NCI-H2196 treated with DMSO at 0.1 percent for 48 hours (cell line): ENCODE data around the gene NGRN.
"Not testable (repeated sequence)": the region's sequence is repeated elsewhere in the genome, so short reads cannot be mapped to it uniquely, and the experiment has no call there.

Experiments used
- DNase-seq: peaks from one replicate; lab custom pipeline; 2025; ENCODE audit not compliant: unreplicated experiment; lab: John Stamatoyannopoulos, UW

NGRN gene

DNA sequence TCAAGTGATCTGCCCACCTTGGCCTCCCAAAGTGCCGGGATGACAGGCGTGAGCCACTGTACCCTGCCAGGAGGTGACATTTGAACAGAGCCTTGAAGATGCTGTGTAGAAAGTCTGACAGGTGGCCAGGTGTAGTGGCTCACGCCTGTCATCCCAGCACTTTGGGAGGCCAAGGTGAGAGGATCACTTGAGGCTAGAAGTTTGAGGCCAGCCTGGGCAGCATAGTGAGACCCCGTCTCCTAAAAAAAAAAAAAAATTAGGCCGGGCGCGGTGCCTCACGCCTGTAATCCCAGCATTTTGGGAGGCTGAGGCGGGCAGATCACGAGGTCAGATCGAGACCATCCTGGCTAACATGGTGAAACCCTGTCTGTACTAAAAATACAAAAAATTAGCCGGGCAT lies 13.0 kb downstream of the NGRN start:
- not testable (repeated sequence) for DNase-seq

DNA sequence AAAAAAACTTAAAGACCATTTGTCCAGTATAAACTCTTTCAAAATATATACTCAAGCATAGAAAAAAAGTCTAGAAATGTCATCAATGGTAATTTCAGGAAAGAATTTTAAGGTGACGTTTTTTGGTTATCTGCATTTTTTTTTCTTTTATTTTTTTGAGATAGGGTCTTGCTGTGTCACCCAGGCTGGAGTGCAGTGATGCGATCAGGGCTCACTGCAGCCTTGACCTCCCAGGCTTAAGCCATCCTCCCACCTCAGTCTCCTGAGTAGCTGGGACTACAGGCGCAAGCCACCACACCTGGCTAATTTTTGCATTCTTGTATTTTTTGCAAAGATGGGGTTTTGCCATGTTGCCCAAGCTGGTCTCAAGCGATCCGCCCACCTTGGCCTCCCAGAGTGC lies 15.3 kb downstream of the NGRN start:
- DNase-seq = not testable (repeated sequence)

DNA sequence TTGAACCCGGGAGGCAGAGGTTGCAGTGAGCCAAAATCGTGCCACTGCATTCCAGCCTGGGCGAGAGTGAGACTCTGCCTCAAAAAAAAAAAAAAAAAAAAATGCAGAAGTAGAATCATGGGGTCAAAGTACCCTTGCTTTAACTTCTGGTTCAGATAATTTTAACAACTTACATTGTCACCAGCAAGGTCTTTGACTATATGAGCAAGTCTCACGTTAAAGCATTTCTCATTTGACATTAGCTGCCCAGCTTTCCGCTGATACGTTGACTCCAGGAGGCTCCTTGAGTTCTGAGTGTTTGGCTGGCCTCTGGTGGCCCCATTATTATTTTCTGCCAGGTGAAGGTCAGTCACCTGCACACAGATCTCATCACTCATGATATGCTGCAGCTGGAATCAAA lies 16.2 kb downstream of the NGRN start:
- DNase-seq = not testable (repeated sequence)

DNA sequence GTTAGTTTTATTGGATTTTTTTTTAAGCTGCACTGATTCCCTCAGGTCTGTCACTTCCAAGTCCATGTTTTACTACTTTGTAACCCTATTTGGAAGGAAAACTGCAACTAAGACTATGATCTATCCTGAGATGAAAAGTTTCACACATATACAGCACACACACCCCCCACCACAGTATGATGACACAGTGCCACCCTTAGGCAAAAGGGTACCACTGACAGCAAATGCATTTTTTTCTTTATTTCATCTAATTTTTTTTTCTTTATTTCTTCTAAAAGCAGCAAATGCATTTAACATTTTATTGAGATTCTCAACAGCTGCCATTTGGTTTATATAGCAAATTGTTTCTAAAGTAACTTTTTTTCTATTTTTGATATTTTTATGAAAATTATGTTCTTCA lies 21.2 kb downstream of the NGRN start:
- DNase-seq = no peak

DNA sequence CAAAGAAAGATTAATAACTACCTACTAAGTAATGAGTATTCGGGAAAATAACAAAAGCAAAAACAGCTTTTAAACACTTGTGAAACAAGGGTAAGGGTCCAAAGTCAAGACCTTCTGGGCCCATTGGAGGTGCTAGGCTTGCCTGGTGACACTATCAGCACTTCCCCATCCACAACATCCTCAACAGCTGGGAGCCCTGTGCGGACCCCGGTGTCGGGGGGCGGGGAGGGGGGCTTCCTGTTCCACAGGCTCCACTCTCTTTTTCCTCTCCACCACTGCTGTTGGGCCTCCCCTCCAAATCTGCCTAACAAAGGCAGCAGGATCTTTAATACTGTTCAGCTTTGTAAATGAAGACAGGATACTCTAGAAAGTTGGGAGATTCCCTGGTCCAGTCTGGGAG lies 21.6 kb downstream of the NGRN start:
- DNase-seq = no peak

DNA sequence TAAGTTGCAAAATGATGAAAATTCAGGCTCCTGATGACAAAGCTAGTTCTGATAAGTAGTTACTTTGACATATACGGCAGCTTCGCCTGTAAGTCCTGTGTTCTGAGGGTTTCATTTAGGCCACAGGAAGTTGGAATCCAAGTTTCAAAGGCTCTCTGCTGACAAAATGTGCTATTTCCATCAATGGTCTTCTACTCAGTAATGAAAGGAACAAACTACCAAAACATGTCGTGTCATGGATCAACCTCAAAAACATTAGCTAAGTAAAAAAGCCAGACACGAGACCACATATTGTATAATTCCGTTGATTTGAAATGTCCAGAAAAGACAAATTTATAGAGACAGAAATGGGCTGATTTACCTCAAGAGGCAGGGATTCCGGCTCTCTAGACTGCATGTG lies 22.5 kb downstream of the NGRN start:
- DNase-seq = no peak

DNA sequence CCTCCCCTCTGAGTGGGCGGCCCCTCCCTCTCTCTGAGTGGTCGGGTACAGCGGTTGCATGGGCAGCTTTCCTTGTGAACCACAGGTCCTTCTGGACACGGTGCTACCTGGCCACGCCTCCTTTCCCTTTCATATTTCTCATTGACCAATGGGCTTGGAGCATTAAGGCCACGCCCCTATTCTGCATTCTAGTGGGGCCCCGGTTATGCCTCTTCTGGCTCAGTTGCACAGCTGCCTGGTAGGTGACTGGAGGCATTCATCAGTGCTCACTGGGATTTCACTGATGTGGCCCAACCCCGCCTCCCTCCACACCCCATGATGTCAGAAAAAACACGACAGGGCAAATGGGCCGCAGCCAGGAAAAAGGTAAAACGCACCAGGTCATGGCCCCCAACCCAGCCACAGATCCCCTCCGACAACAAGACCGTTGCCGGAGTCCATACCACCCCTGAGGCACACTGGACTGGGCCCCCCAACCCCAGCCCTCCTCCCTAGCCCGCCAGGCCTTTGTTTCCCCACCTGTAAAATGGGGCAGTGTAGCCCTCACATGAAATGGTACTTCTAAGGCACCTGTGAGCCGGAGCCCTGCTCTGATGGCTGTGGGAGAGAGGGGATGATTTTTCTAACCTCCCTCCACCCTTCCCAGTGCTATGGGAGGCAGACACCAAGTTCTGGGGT lies 26.3 kb downstream of the NGRN start:
- DNase-seq = peak; percentile 39

DNA sequence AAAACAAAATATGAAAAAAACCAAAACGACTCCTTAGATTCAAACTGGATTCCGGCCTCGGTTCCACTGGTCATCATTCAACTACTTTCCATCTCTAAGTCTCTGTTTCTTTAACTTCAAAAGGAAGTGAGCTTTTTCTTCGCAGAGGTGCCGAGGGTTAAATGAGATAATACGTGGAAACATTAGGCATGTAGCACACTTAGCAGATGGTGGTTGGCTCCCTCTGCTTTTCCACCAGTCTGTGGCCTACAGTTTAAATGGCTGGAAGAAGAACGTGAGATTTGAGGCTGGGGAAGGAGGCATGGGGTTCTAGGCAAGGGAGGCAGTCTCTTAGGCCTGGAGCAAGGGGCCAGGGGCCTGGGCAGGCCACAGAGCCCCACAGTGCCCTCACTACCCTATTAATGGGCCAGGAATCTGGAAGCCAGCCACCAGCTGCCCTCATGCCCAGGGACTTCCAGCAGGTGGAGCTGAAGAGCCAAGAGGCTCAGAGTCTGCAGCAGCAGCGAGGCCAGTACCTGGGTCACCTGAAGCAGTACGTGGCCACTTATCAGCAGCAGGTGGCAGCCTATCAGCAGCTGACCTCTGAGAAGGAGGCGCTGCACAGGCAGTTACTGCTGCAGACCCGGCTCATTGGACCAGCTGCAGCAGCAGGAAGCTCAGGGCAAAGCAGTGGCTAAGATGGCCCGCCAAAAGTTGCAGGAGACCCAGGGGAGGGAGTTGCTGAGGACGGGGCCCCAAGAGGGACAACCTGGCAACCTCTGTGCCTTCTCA lies 27.8 kb downstream of the NGRN start:
- peak; percentile 80 for DNase-seq

DNA sequence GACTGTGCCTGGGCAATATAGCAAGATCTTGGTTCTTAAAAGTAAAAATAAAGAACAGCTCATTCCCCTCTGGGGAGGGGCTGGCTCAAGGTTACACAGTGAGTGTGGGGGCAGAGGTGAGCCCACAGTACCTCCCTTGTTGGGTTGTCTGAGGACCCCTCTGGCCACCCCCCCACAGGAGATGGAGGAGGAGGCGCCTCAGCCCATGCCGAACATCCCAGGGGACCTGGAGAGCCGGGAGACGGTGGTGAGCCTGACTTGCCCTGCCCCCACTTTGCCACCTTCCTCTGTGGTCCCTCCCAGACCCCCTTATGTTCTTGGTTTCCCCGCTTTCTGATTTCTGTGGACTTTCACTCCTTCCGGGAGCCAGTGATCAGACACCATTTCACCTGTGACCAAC lies 28.7 kb downstream of the NGRN start:
- no peak for DNase-seq

DNA sequence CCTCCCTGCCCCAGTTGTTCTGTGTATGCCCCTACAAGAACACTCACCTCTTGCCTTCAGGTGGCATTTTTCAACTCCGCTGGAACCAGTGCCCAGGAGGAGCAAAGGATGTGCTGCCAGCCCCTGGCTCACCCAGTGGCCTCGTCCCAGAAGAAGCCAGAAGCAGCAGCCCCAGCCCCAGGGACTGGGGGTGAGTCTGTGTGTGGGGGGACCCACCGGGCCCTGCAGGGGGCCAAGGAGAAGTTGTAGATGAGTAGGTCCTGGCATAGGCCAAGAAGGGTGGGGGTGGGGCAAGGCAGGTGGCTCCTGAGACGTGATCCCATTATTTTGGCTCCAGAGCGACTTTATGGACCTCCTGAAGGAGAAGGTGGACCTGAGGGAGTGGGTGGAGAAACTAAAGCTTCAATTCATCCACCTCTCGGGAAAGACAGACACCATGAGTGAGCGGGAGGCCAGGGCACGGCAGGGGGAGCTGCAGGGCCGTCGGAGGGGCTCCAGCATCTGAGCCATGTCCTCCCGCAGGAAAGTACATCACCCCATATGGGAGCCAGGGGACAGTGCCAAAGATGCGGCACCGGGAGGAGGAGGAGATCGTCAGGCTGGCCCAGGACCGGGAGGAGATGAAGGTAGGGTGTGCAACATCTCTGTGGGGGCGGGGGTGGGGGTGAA lies 29.3 kb downstream of the NGRN start:
- no peak for DNase-seq

DNA sequence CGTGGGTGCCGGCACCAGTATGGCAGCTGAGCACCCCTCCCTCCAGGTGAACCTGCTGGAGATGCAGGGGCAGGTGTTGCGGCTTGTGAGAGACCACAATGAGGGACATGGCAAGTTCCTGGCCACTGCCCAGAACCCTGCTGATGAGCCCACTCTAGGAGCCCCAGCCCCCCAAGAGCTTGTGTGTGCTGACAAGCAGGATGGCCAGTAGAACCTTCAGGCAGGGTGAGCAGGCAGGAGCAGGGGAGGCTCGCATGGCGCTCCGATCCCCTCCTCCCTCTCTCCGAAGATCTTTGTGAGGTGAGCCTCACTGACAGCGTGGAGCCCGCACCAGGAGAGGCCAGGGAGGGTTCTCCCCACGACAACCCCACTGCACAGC lies 29.8 kb downstream of the NGRN start:
- DNase-seq = no peak

DNA sequence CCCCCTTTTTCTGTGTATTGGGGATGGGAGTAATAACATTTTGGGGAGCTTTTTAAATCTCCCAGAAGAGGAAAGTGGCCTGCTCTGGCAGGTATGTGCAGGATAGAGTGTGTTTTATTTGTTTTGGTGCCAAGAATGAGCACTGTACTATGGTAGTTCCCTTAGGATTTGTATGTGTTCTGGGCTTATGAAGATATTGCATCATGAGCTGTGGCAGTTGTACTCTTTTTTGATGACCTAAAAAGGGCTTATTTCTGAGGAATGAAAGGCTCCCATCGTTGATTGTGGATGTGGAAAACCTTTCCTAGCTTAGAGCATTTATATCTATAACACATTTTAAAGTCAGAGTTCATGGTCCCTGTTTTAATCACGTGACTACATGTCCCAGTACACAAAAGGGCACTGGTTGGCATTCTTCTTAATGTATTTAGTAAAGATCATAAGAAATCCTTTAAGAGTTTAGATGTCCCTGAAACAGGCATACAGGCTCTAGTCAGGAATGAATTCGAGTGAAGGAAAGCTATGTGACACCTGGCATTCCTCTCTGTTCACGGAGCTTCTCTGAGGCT lies 30.9 kb downstream of the NGRN start:
- DNase-seq = not testable (repeated sequence)

DNA sequence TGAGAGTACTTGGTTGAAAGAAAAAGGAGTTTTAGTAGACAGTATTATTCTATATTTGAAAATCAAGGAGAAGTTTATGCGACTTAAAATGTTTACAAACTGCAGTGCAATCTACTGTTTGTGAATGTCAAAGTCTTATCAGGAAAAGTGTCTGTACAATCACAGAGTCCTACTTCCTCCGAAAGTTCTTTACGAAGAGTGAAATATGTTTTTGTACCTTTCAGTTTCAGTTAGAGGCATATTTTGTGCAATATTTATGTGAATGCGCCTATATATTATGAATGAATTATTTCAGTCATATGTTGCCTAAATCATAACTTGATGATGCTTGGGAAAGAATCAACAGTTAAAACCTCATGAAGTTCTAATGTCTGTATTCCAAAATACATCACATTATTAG lies 31.5 kb downstream of the NGRN start:
- DNase-seq = no peak

DNA sequence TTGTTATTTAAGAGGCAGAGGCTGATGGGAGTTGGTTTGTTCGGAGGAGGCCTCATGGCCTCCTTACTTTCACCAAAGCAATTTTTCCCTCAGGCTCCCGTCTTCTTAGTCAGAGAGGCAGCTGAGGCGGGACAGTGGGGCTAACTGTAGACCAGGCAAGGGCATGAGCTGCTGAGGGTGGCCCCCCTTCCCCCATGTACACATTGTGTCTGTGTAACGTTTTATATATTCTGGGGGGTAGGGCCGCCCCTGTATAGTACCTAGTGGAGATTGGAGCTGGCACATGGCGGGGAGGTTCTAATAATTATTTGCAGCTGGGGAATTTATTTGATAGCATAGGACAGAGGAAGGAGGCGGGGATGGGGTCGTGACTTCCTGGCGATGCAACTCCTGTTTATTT lies 35.1 kb downstream of the NGRN start:
- DNase-seq = no peak

DNA sequence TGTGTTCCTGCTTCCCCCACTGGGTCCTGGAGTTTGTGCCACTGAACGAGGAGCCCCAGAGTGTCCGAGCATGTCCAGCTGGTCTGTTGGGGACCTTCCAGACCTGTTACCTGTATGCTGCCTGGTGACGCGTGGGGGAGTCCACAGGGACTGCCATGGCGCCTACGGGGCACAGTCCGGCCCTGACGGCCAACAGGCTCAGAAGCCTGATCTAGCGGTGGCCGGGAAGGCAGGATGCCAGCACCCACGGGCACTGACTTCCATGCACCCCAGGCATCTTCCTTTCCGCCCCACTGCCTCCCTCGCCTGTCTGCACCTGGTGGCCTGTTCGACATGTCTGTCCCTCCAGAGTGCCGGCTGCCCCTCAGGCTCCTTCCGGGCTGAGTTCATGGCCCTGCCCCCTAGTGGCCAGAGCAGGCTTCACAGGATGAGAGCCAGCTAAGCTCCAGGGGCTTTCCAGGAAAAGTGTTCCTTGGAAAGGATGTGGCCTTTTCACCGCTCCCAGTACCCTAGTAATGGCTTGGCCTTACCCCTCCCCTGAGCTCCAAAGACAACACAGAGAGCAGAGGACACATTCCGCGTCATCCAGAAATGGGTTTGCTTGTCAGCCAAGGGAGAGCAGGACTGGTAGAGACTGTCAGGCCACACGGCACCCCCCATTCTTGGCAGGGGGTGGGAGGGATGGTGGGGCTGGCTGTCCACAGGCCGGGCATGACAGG lies 35.7 kb downstream of the NGRN start:
- no peak for DNase-seq

DNA sequence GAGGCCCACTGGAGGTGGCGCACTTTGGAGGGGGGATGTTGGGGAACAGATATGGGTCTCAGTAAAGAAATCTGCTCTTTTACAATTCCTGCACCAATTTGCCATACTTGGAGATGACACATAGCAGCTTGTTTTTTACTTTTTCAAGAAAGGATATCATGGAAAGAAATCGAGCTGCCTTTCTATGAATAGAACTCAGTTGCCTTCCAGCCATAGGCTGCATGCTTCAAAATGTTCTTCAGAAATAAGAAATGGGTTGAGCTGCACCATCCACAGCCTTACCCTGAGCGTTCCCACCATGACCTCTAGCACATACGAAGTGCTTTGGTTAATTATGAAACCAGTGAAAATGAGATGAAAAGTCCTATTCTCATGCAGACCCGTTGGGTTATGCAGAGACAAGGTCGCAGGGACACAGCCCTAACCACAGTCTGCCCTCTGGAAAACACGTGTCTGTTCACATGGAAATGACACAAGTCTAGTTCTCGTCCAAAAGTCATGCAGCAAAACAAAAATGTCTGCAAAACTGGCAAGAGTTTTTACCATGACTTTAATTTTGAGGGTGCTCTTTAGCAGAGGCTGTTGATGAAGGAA lies 36.3 kb downstream of the NGRN start:
- DNase-seq = no peak

DNA sequence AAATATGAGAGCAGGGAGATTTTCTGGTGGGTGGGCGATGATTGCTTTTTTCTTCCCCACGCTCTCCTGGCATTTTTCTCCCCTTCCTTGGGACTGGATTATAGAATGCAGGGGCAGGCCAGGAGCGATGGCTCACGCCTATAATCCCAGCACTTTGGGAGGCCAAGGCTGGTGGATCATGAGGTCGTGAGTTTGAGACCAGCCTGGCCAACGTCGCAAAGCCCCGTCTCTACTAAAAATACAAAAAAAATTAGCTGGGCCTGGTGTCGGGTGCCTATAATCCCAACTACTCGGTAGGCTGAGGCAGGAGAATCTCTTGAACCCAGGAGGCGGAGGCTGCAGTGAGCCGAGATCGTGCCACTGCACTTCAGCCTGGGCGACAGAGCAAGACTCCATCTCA lies 39.9 kb downstream of the NGRN start:
- not testable (repeated sequence) for DNase-seq

DNA sequence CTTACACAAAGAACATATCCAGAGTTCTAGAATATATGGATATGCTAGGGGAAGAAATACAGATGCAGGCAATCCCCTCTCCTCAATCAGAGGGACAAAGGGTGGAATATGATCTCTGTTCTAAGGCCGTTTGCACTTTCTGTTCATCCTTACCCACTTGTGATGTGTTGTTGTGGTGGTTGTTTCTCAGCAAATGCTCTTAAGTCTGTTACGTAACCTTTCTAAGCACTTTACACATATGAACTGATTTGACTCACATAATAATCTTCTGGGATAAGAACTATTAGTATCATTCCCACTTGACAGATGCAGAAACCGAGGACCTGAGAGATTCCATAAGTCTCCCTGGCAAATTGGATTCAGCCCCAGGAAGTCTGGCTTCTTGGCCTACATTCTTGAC lies 40.5 kb downstream of the NGRN start:
- DNase-seq = no peak

DNA sequence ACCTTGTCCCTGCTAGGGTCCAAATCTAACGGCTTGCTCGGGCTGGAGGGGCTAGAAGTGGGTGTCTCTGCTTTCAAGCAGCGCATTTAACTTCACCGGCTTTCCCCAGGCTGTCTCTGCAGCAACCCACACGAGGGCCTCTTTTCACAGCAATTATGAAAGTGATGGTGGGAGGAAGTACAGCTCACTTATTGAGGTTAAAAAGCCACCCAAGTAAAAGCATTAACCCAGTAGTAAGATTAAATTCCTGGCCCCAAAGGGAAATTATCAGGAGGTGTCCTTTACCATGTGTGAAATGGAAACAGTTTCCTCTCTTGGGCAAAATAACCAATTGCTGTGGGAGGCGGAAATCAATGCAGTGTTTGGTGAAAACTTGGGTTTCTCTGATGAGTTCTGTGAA lies 41.1 kb downstream of the NGRN start:
- DNase-seq = no peak

DNA sequence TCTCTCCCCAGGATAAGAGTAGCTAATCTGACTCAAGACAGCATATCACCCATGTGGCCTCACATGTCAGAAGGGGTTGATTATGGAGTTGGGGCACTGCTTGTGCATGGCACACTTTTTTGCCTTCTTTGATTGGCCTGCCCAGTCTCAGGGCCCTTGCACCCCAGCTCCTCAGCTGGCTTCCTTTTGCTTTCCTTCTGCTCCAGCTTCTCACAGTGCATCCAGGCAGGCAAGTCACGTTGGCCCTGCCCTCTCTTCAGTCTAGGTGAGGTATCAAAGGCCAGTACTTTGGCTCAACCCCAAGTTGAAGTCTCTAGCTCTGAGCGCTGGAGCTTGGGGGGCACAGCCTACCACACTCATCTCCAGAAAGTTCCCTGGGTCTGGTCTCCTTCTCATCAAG lies 42.2 kb downstream of the NGRN start:
- DNase-seq = no peak

DNA sequence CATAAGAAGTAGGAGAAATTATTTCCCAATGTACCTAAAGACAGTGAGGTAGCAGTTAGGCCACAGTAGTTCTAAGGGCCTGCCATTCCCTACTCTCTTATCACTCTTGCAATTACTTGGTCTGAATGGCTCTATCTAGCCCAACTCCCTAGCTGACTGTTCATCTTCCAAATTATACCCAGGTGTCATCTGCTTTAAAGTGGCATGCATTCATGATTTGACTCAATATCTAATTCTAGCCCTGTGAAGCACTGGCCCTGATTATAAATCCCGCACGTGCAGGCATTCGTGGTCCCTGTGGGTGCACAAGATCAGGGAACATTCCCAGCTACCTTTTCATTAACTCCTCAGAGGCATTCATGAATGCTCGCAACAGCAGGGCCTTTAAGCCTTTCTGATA lies 43.5 kb downstream of the NGRN start:
- DNase-seq = no peak
